Measurements from ENCODE around the gene ATP11A. TPM values are rescaled to one million over a fixed set of nuclear protein-coding genes. Genes with fewer than 3 reads are reported as not detected.

Gene ATP11A
- total and polyA plus RNA-seq, 2 experiments from 2014 or later: 12.3 to 52.6 TPM

- Mint-ChIP-seq H3K36me3 (ENCODE audit: low read depth) (peaks cover 46% of the 10 kb centered on the region), H3K4me1 (peaks cover 7% of the 10 kb centered on the region), H3K4me3 (no peak overlapping the region), H3K27me3 (ENCODE audit: insufficient read depth, low read depth, poor library complexity) (peaks cover 17% of the 10 kb centered on the region), H3K27ac (no peak overlapping the region), H3K9me3 (peaks cover 5% of the 10 kb centered on the region; the same call in 2 of the 3 replicates)
- H3K27me3 ChIP-seq (ENCODE audit: insufficient read depth): no peaks in the 10 kb centered on the region
- no peaks in the 10 kb centered on the region for H3K79me2 ChIP-seq (replicated peaks; ENCODE audit: insufficient read depth)
- TF ChIP-seq CREB1 (CRISPR knock-in tag; IDR thresholded peaks at IDR 0.05; ENCODE audit: low read depth) (no peak), POLR2AphosphoS5 (IDR thresholded peaks at IDR 0.05; ENCODE audit: low read depth) (no peak), NANOG (IDR thresholded peaks at IDR 0.05; ENCODE audit: borderline replicate concordance) (no peak), ZNF331 (CRISPR knock-in tag; IDR thresholded peaks at IDR 0.05; ENCODE audit: low read depth) (no peak), JUNB (IDR thresholded peaks at IDR 0.05; ENCODE audit: unreplicated experiment) (no peak), REST (IDR thresholded peaks at IDR 0.05; ENCODE audit: unreplicated experiment) (no peak), ZNF114 (CRISPR knock-in tag; IDR thresholded peaks at IDR 0.05) (no peak), CTCF (conservative IDR thresholded peaks at IDR 0.05; ENCODE audit: low read depth in 2 of 2) (no peak), ZNF462 (CRISPR knock-in tag; IDR thresholded peaks at IDR 0.05) (no peak), EZH2 (IDR thresholded peaks at IDR 0.05; ENCODE audit: low read depth, unreplicated experiment) (no peak), EZH2phosphoT487 (IDR thresholded peaks at IDR 0.05; ENCODE audit: unreplicated experiment) (no peak), STAT1 (IDR thresholded peaks at IDR 0.05; ENCODE audit: unreplicated experiment) (no peak), ETS1 (IDR thresholded peaks at IDR 0.05) (no peak)
- no peaks in the 10 kb centered on the region for H4K20me1 ChIP-seq (replicated peaks; ENCODE audit: insufficient read depth)
- H2AFZ ChIP-seq: no peak overlapping the region
- H3K4me1 ChIP-seq (ENCODE audit: insufficient read depth): no peaks in the 10 kb centered on the region
- ATAC-seq (no peak), DNase-seq (ENCODE audit: low spot score) (no peak)
- H3K4me3 ChIP-seq: no peak overlapping the region
- H3K4me2 ChIP-seq: no peak overlapping the region
- no peaks in the 10 kb centered on the region for H3F3A ChIP-seq (replicated peaks; ENCODE audit: low read depth)
- H3K9me2 ChIP-seq (ENCODE audit: insufficient read depth): no peaks in the 10 kb centered on the region
- no peak overlapping the region for H3K27ac ChIP-seq (ENCODE audit: low read depth)
- no peaks in the 10 kb centered on the region for H3K36me3 ChIP-seq (ENCODE audit: insufficient read depth)
These were observed 187.7 kb downstream of the ATP11A start for GRCh38 chr13:112877539-112877938.

All from GM23338 (cell line).